Suppressor macrophage treated with lipopolysaccharide for 1 hour (primary cell): ENCODE data around the gene MCOLN1.

Source experiments
- DNase-seq, 3 donors: peaks; one replicate each; pipeline ENCODE4 v3.0.0-alpha.2; 2020 to 2022

Gene MCOLN1

DNA sequence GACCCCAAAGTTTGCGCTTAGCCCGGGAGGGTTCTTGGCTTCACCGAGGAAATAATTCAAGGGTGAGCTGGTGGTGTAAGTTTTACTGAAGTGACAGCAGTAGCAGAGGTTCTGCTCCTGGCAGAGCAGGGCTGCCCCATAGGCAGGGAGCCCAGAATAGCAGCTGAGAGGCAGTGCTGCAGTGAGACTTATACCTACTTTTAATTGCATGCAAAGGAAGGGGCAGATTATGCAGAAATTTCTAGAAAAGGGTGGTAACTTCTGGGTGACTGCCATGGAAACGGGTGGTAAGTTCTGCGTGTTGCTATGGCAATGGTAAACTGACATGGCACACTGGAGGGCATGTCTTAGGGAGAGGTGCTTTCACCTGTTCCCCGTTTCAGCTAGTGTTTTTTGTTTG is 55.7 kb downstream of the MCOLN1 start:
- DNase-seq: no peak

DNA sequence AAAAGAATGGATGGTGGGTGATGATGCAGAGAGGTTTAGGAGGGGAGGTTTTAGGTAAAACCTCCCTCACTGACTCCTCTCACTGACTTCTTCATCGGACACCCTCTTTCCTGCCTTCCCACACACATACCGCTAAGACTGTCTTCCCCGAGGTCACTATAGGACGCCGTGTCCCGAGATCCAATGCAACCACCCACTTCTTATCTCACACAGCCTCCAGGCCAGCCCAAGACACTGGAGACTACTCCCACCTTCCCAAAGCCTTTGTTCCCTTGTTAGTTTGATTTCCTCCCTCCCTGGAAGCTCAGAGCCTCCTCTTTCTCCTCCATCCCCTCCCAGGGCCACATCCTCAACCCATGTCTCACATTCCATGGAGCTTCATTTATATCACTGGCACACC is 56.8 kb downstream of the MCOLN1 start:
- no peak for DNase-seq

DNA sequence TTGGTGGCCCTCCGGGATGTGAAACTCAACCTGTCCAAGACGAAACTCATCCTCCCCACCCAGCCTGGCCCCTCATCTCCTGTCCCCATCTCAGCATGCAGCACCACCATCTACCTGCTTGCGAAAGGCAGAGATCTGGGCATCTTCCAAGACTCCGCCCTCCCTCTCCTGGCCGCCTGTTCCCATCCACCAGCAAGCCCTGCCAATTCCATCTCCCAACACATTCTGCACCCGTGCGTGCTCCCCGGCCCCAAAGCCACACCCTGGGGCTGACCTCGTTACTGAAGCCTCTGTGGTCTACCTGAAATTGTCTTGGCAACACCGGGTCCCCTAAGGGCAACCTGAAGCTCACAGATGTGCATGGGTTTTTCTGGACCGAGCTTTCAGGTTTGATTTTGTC is 60.0 kb downstream of the MCOLN1 start:
- DNase-seq: no peak
